ENCODE data around the gene MYH9. TPM values are rescaled to one million over a fixed set of nuclear protein-coding genes. Genes with fewer than 3 reads are reported as not detected.
"Not testable (repeated sequence)": the region's sequence is repeated elsewhere in the genome, so short reads cannot be mapped to it uniquely, and the experiment has no call there.

The MYH9 gene
- polyA plus RNA-seq, 12 donors, result 77.1 to 364 (median 100) TPM

GRCh38 chr22:36415415-36416168, 27.8 kb upstream of the MYH9 start:
- no peak for DNase-seq

DNA sequence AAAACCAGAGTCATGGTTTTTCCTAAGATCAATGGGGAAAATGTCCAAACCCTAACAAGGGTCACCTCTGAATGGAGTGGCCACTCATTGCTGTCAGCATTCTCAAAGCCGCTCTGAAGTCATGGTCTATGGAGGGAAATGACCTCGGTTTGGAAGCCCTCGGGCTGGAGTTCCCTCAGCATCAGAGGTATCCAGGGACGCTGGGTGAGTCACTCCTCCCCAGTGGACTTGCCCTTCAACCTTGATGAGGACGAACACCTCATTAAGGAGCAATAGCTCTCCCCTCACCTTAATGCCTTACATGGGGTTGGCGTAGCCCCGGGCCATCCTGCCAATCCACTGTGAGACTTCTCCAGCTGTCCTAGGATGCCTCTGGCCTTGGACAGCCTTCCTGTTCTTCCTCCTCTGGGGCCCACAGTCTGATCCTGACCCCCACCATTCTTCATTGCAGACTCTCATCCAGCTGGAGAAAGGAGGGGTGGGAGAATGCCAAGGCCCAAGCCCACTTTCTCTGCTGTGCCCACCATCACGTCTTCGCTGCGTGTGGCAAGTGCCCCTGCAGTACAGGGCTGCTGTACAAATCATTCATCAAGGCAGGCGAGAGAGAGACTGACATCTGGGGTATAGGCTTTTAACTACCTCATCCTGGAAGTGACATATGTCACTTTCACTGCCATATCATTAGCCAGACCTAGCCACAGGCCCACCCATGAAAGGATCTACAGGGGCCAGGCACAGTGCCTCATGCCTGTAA, 25.4 kb upstream of the MYH9 start:
- no peak for DNase-seq

GRCh38 chr22:36411589-36412258, 24.0 kb upstream of the MYH9 start:
- DNase-seq, result no peak

- peak; percentile 79 for DNase-seq
Observed at GRCh38 chr22:36409911-36410756, 22.4 kb upstream of the MYH9 start.

DNA sequence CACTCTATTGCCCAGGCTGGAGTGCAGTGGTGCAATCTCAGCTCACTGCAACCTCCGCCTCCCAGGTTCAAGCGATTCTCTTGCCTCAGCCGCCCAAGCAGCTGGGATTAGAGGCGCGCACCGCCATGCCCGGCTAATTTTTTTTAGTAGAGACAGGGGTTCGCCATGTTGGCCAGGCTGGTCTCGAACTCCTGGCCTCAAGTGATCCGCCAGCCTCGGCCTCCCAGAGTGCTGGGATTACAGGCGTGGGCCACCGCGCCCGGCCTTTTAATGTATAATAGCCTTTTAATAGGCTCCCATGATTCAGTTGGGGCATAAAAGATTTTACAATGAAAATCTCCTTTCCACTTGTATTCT, 21.8 kb upstream of the MYH9 start:
- not testable (repeated sequence) for DNase-seq

- DNase-seq, result no peak
Observed at GRCh38 chr22:36409056-36409455, 21.3 kb upstream of the MYH9 start.

DNA sequence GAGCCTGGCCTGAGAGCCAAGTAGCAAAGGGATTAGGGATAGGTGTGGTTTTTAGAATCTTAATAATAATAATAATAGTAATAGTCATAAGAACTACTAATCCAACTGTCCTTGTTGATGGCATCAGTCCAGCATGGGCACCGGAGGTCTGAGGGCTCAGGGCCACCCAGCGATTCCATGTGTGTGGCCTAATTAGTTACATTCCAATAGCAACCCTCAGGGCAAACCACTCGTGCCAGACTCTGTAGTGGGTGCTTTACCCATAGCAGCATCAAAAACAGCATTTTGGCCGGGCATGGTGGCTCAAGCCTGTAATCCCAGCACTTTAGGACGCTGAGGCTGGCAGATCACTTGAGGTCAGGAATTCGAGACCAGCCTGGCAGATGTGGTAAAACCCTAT, 19.0 kb upstream of the MYH9 start:
- DNase-seq, result no peak

DNA sequence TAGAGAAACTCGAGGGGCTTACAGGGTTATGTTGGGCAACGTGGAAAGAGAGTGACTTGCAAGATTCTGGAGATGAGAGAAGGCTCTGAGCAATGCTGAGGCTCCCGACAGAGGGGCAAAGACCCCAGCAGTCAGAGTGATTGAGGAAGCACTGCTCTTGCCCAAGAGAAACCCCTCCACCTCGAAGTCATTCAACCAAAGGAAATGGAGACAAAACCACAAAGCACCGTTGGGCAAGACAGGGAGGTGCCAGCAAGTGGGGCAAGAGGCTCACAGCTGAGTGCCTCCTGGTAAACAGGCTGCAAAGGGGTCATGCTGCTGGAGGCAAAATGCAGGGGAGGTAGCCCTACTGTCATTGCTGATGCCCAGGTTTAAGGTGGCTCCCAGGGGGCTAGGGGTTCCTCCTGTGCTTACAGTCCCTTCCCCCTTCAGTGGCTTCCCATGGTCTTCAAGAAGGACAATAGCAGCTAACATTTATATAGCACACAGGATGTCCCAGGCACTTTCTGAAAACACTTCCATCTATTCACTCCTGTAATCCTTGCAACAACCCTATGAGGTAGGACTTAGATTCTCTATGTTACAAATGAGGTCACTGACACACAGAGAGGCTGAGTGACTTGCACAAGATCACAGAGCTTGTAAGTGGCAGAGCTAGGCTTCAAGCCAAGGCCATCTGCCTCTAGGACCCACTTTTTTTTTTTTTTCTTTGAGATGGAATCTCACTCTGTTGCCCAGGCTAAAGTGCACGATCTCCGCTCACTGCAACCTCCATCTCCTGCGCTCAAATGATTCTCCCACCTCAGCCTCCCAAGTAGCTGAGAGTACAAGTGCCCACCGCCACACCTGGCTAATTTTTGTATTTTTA, 18.1 kb upstream of the MYH9 start:
- no peak for DNase-seq

- DNase-seq, result no peak
Observed at GRCh38 chr22:36405221-36405661, 17.5 kb upstream of the MYH9 start.

GRCh38 chr22:36404446-36404845, 16.7 kb upstream of the MYH9 start:
- DNase-seq, result no peak

GRCh38 chr22:36399472-36399778, 11.7 kb upstream of the MYH9 start:
- no peak for DNase-seq

DNA sequence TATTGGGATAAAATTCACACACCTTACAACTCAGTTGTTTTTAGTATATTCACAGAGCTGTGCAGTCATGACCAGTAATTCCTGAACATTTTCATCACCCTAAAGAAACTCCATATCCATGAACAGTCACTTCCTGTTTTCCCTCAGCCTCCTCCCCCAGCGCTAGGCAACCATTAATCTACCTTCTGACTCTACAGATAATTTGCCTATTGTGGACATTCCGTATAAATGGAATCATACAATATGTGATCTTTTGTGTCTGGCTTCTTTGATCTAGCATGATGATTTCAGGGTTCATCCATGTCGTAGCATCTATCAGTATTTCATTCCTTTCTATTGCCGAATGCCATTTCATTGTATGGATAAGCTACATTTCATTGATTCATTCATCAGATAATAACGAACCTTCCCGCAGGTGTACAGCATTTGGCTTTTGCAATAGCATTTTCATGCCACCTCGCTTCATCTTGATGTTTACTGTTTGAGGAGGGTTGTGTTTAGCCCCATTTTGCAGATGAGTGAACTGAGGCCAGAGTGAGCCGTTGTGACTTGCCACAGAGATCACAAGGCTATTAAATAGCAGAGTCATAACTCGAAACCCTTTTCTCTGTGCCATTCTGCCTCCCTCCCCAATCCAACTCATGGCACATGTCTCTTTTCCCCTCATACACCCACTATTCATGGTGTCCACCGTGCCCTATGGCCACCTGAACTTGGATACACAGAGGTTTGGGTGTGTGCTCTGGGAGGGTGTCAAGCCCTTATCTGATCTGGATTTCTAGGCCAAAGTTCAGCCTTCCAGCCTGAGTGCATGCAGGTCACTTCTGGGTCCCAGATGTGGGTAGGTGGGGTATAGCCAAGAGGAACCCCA, 11.1 kb upstream of the MYH9 start:
- DNase-seq, result no peak

GRCh38 chr22:36397131-36398093, 9.6 kb upstream of the MYH9 start:
- DNase-seq, result no peak

DNA sequence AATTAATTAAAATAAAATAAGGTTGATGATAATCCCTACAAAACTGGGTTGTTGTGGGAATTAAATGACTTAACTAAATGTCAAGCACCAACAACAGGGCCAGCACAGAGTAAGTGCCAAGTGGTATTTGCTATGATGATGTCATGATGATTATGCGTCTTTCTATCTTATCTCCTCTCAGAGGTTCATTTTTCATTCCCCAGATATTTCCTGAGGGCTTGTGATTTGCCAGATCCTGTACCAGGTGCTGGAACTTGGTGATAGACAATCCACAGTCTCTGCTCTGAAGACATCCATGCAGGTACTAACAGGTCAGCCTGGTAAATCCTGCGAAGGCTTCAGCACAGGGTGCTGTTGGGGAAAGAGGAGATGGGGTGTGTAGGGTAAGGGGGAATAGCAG, 8.1 kb upstream of the MYH9 start:
- no peak for DNase-seq

DNA sequence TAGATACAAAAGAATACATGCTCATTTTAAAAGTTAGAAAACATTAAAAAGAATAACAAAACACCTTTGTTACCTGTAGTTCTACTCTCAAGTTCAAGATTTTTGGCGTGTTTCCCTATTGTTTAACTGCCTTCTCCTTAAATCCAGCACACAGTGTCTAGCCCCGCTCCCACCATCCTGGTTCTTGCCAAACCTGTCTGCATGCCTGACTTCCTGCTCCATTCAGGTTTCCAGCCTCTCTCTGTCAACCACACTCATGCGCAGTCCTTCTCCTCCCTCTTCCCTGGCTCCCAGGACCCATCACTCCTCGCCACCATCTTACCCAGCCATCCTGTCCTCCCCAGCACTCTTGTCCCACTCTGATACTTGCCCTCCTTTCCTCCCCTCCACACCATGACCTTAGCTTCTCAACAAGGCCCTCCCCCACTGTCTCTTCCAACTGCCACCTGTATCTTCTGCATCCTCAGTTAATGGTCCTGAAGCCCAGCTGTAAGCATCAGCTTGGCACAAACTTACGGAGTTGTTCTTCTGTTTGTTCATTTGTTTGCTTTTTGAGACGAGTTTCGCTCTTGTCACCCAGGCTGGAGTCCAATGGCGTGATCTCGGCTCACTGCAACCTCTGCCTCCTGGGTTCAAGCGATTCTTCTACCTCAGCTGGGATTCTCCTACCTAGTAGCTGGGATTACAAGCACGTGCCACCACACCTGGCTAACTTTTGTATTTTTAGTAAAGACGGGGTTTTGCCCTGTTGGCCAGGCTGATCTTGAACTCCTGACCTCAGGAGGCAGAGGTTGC, 7.5 kb upstream of the MYH9 start:
- no peak for DNase-seq

DNA sequence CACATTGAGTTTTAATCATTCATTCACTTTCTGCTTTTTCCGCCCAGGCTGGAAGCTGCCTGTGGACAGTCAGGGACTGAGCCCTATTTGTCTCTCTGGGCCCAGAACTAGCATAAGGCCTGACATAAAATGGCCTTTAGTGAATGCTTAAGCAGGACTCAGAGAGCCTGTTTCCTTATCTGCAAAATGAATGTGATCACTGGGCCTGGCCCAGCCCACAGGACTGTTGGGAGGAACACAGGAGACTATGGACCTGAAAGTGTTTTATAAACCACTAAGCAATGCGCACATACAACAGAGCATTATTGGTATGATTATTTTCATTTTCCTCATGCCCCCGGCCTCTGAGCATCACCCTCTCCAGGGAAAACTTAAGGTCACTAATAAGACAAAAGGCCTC, 3.9 kb upstream of the MYH9 start:
- DNase-seq, result no peak

DNA sequence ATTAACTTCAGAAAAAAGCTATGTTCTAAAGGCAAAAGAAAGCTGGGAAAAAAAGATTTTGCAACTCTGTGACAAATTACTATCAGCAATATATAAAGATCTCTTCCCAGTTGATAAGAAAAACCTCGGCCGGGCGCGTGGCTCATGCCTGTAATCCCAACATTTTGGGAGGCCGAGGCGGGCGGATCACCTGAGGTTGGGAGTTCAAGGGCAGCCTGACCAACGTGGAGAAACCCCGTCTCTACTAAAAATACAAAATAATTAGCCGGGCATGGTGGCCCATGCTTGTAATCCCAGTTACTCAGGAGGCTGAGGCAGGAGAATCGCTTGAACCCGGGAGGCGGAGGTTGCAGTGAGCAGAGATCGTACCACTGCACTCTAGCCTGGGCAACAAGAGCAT, 1.4 kb upstream of the MYH9 start:
- not testable (repeated sequence) for DNase-seq

DNA sequence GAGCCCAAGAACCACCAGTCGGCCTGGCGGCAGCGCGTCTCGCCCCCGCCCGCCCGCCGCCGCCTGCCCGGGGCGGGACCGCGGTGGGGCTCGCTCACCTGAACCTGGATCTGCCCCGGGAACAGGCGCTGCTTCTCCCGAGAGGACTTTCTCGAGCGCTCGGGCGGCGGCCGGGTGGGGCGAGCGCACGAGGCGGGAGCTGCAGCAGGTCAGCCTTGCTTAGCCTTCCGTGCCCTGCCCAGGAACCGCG, 133 bp downstream of the MYH9 start:
- no peak for DNase-seq

Measured in muscle of arm (tissue), 12 donors.